ENCODE data around the gene PSMC4.
"Not testable (repeated sequence)": the region's sequence is repeated elsewhere in the genome, so short reads cannot be mapped to it uniquely, and the experiment has no call there.

PSMC4 gene

GRCh38 chr19:39946532-39946931 is 24.4 kb upstream of the PSMC4 start:
- DNase-seq (ENCODE audit: low read depth): no peak

GRCh38 chr19:39949026-39949747 is 21.8 kb upstream of the PSMC4 start:
- DNase-seq (ENCODE audit: low read depth): no peak

GRCh38 chr19:39951065-39951650 is 19.8 kb upstream of the PSMC4 start:
- DNase-seq (ENCODE audit: low read depth): no peak

- no peak for DNase-seq (ENCODE audit: low read depth)
Observed at GRCh38 chr19:39951686-39952085, 19.3 kb upstream of the PSMC4 start.

- DNase-seq (ENCODE audit: low read depth): no peak
Observed at GRCh38 chr19:39953915-39954314, 17.1 kb upstream of the PSMC4 start.

- DNase-seq (ENCODE audit: low read depth): not testable (repeated sequence)
Observed at GRCh38 chr19:39957886-39958285, 13.1 kb upstream of the PSMC4 start.

- DNase-seq (ENCODE audit: low read depth): not testable (repeated sequence)
Observed at GRCh38 chr19:39958942-39959341, 12.0 kb upstream of the PSMC4 start.

- DNase-seq (ENCODE audit: low read depth): not testable (repeated sequence)
Observed at GRCh38 chr19:39959407-39959806, 11.6 kb upstream of the PSMC4 start.

- DNase-seq (ENCODE audit: low read depth): no peak
Observed at GRCh38 chr19:39963898-39964297, 7.1 kb upstream of the PSMC4 start.

GRCh38 chr19:39966617-39967016 is 4.3 kb upstream of the PSMC4 start:
- DNase-seq (ENCODE audit: low read depth): no peak

- DNase-seq (ENCODE audit: low read depth): no peak
Observed at GRCh38 chr19:39967561-39967960, 3.4 kb upstream of the PSMC4 start.

- DNase-seq (ENCODE audit: low read depth): no peak
Observed at GRCh38 chr19:39968789-39969188, 2.2 kb upstream of the PSMC4 start.

GRCh38 chr19:39969266-39969665 is 1.7 kb upstream of the PSMC4 start:
- no peak for DNase-seq (ENCODE audit: low read depth)

GRCh38 chr19:39969681-39970424 is 1.1 kb upstream of the PSMC4 start:
- no peak for DNase-seq (ENCODE audit: low read depth)

GRCh38 chr19:39970425-39970674 is 615 bp upstream of the PSMC4 start:
- DNase-seq (ENCODE audit: low read depth): no peak

- DNase-seq (ENCODE audit: low read depth): no peak
Observed at GRCh38 chr19:39971380-39972035, 543 bp downstream of the PSMC4 start.

GRCh38 chr19:39974377-39975155 is 3.6 kb downstream of the PSMC4 start:
- DNase-seq (ENCODE audit: low read depth): no peak

- DNase-seq (ENCODE audit: low read depth): no peak
Observed at GRCh38 chr19:39982883-39983282, 11.9 kb downstream of the PSMC4 start.

- DNase-seq (ENCODE audit: low read depth): no peak
Observed at GRCh38 chr19:39983695-39984300, 12.8 kb downstream of the PSMC4 start.

GRCh38 chr19:39986643-39987042 is 15.7 kb downstream of the PSMC4 start:
- no peak for DNase-seq (ENCODE audit: low read depth)

- DNase-seq (ENCODE audit: low read depth): no peak
Observed at GRCh38 chr19:39987167-39987566, 16.2 kb downstream of the PSMC4 start.

- DNase-seq (ENCODE audit: low read depth): no peak
Observed at GRCh38 chr19:39987596-39987995, 16.6 kb downstream of the PSMC4 start.
